ENCODE results near the gene NTN1.
"Not testable (repeated sequence)": the region's sequence is repeated elsewhere in the genome, so short reads cannot be mapped to it uniquely, and the experiment has no call there.

The NTN1 gene

GRCh38 chr17:9094193-9094592, 72.9 kb downstream of the NTN1 start:
- DNase-seq (ENCODE audit: insufficient read length, low spot score) (no peak), FAIRE-seq (no peak)
- TF ChIP-seq SPI1 (IDR thresholded peaks at IDR 0.05; ENCODE audit: low read depth, low read length) (no peak), TAF1 (IDR thresholded peaks at IDR 0.05; ENCODE audit: low read depth, low read length) (no peak), PAX5 (IDR thresholded peaks at IDR 0.05; ENCODE audit: insufficient read depth, low read length, severe bottlenecking) (no peak), POU2F2 (IDR thresholded peaks at IDR 0.05; ENCODE audit: low read depth, low read length) (no peak), POLR2A (IDR thresholded peaks at IDR 0.05; ENCODE audit: low read depth, low read length) (no peak), POLR2AphosphoS5 (IDR thresholded peaks at IDR 0.05; ENCODE audit: low read depth, low read length) (no peak)

GRCh38 chr17:9095390-9095789, 74.1 kb downstream of the NTN1 start:
- no peak for DNase-seq (ENCODE audit: insufficient read length, low spot score)
- TF ChIP-seq POU2F2 (IDR thresholded peaks at IDR 0.05; ENCODE audit: low read depth, low read length) = no peak
- no peak for TF ChIP-seq TAF1 (IDR thresholded peaks at IDR 0.05; ENCODE audit: low read depth, low read length)
- no peak for TF ChIP-seq POLR2AphosphoS5 (IDR thresholded peaks at IDR 0.05; ENCODE audit: low read depth, low read length)
- no peak for TF ChIP-seq POLR2A (IDR thresholded peaks at IDR 0.05; ENCODE audit: low read depth, low read length)
- TF ChIP-seq SPI1 (IDR thresholded peaks at IDR 0.05; ENCODE audit: low read depth, low read length) = no peak
- no peak for TF ChIP-seq PAX5 (IDR thresholded peaks at IDR 0.05; ENCODE audit: insufficient read depth, low read length, severe bottlenecking)
- FAIRE-seq = no peak

- TF ChIP-seq PAX5 (IDR thresholded peaks at IDR 0.05; ENCODE audit: insufficient read depth, low read length, severe bottlenecking) (no peak), POLR2AphosphoS5 (IDR thresholded peaks at IDR 0.05; ENCODE audit: low read depth, low read length) (no peak), POU2F2 (IDR thresholded peaks at IDR 0.05; ENCODE audit: low read depth, low read length) (no peak), SPI1 (IDR thresholded peaks at IDR 0.05; ENCODE audit: low read depth, low read length) (no peak), POLR2A (IDR thresholded peaks at IDR 0.05; ENCODE audit: low read depth, low read length) (no peak), TAF1 (IDR thresholded peaks at IDR 0.05; ENCODE audit: low read depth, low read length) (no peak)
- FAIRE-seq = no peak
- DNase-seq (ENCODE audit: insufficient read length, low spot score) = no peak
Measured at GRCh38 chr17:9098242-9098825, 77.0 kb downstream of the NTN1 start.

GRCh38 chr17:9101356-9101755, 80.0 kb downstream of the NTN1 start:
- TF ChIP-seq POLR2AphosphoS5 (IDR thresholded peaks at IDR 0.05; ENCODE audit: low read depth, low read length) (no peak), SPI1 (IDR thresholded peaks at IDR 0.05; ENCODE audit: low read depth, low read length) (no peak), POU2F2 (IDR thresholded peaks at IDR 0.05; ENCODE audit: low read depth, low read length) (no peak), PAX5 (IDR thresholded peaks at IDR 0.05; ENCODE audit: insufficient read depth, low read length, severe bottlenecking) (no peak), TAF1 (IDR thresholded peaks at IDR 0.05; ENCODE audit: low read depth, low read length) (no peak), POLR2A (IDR thresholded peaks at IDR 0.05; ENCODE audit: low read depth, low read length) (no peak)
- peak; percentile 23 for FAIRE-seq
- no peak for DNase-seq (ENCODE audit: insufficient read length, low spot score)

- DNase-seq (ENCODE audit: insufficient read length, low spot score); FAIRE-seq: not testable (repeated sequence)
Measured at GRCh38 chr17:9103193-9103592, 81.9 kb downstream of the NTN1 start.

- no peak for TF ChIP-seq POLR2A (IDR thresholded peaks at IDR 0.05; ENCODE audit: low read depth, low read length)
- no peak for TF ChIP-seq PAX5 (IDR thresholded peaks at IDR 0.05; ENCODE audit: insufficient read depth, low read length, severe bottlenecking)
- no peak for TF ChIP-seq TAF1 (IDR thresholded peaks at IDR 0.05; ENCODE audit: low read depth, low read length)
- TF ChIP-seq SPI1 (IDR thresholded peaks at IDR 0.05; ENCODE audit: low read depth, low read length) = no peak
- no peak for TF ChIP-seq POU2F2 (IDR thresholded peaks at IDR 0.05; ENCODE audit: low read depth, low read length)
- TF ChIP-seq POLR2AphosphoS5 (IDR thresholded peaks at IDR 0.05; ENCODE audit: low read depth, low read length) = no peak
- DNase-seq (ENCODE audit: insufficient read length, low spot score) (no peak), FAIRE-seq (no peak)
Measured at GRCh38 chr17:9104370-9105041, 83.2 kb downstream of the NTN1 start.

GRCh38 chr17:9105068-9105868, 84.0 kb downstream of the NTN1 start:
- DNase-seq (ENCODE audit: insufficient read length, low spot score) (no peak), FAIRE-seq (no peak)
- no peak for TF ChIP-seq PAX5 (IDR thresholded peaks at IDR 0.05; ENCODE audit: insufficient read depth, low read length, severe bottlenecking)
- no peak for TF ChIP-seq TAF1 (IDR thresholded peaks at IDR 0.05; ENCODE audit: low read depth, low read length)
- TF ChIP-seq SPI1 (IDR thresholded peaks at IDR 0.05; ENCODE audit: low read depth, low read length) = no peak
- TF ChIP-seq POU2F2 (IDR thresholded peaks at IDR 0.05; ENCODE audit: low read depth, low read length) = no peak
- no peak for TF ChIP-seq POLR2A (IDR thresholded peaks at IDR 0.05; ENCODE audit: low read depth, low read length)
- TF ChIP-seq POLR2AphosphoS5 (IDR thresholded peaks at IDR 0.05; ENCODE audit: low read depth, low read length) = no peak

GRCh38 chr17:9106278-9106677, 85.0 kb downstream of the NTN1 start:
- FAIRE-seq; DNase-seq (ENCODE audit: insufficient read length, low spot score): not testable (repeated sequence)

- TF ChIP-seq SPI1 (IDR thresholded peaks at IDR 0.05; ENCODE audit: low read depth, low read length) (no peak), TAF1 (IDR thresholded peaks at IDR 0.05; ENCODE audit: low read depth, low read length) (no peak), POU2F2 (IDR thresholded peaks at IDR 0.05; ENCODE audit: low read depth, low read length) (no peak), POLR2A (IDR thresholded peaks at IDR 0.05; ENCODE audit: low read depth, low read length) (no peak), POLR2AphosphoS5 (IDR thresholded peaks at IDR 0.05; ENCODE audit: low read depth, low read length) (no peak)
- FAIRE-seq (no peak), DNase-seq (ENCODE audit: insufficient read length, low spot score) (no peak)
Measured at GRCh38 chr17:9107527-9107926, 86.2 kb downstream of the NTN1 start.

GRCh38 chr17:9108146-9108545, 86.8 kb downstream of the NTN1 start:
- TF ChIP-seq SPI1 (IDR thresholded peaks at IDR 0.05; ENCODE audit: low read depth, low read length) (no peak), POU2F2 (IDR thresholded peaks at IDR 0.05; ENCODE audit: low read depth, low read length) (no peak), POLR2AphosphoS5 (IDR thresholded peaks at IDR 0.05; ENCODE audit: low read depth, low read length) (no peak), POLR2A (IDR thresholded peaks at IDR 0.05; ENCODE audit: low read depth, low read length) (no peak), PAX5 (IDR thresholded peaks at IDR 0.05; ENCODE audit: insufficient read depth, low read length, severe bottlenecking) (no peak), TAF1 (IDR thresholded peaks at IDR 0.05; ENCODE audit: low read depth, low read length) (no peak)
- DNase-seq (ENCODE audit: insufficient read length, low spot score) = no peak
- FAIRE-seq = no peak
